Activated effector memory CD4-positive, alpha-beta T cell treated with Interleukin-2 at 50 U/mL for 16 hours (primary cell): ENCODE data around the gene TSSC4.

Source experiments
- DNase-seq: peaks from one replicate; pipeline ENCODE4 v3.0.0-alpha.2; 2020

TSSC4 gene

GRCh38 chr11:2387266-2387987 lies 13.1 kb upstream of the TSSC4 start:
- no peak for DNase-seq

GRCh38 chr11:2388431-2389376 lies 11.8 kb upstream of the TSSC4 start:
- no peak for DNase-seq

GRCh38 chr11:2389377-2390026 lies 11.0 kb upstream of the TSSC4 start:
- DNase-seq: no peak

GRCh38 chr11:2390091-2390724 lies 10.3 kb upstream of the TSSC4 start:
- DNase-seq: no peak

- no peak for DNase-seq
Observed at GRCh38 chr11:2390725-2391151, 9.8 kb upstream of the TSSC4 start.

- DNase-seq: no peak
Observed at GRCh38 chr11:2391181-2391975, 9.2 kb upstream of the TSSC4 start.

GRCh38 chr11:2392241-2392959 lies 8.2 kb upstream of the TSSC4 start:
- DNase-seq: no peak

- DNase-seq: no peak
Observed at GRCh38 chr11:2393111-2393868, 7.3 kb upstream of the TSSC4 start.

GRCh38 chr11:2393941-2394817 lies 6.4 kb upstream of the TSSC4 start:
- DNase-seq: no peak

- no peak for DNase-seq
Observed at GRCh38 chr11:2394818-2395105, 5.8 kb upstream of the TSSC4 start.

- DNase-seq: no peak
Observed at GRCh38 chr11:2395211-2395730, 5.3 kb upstream of the TSSC4 start.

- DNase-seq: no peak
Observed at GRCh38 chr11:2395856-2396255, 4.7 kb upstream of the TSSC4 start.

- DNase-seq: no peak
Observed at GRCh38 chr11:2396471-2396870, 4.1 kb upstream of the TSSC4 start.

- DNase-seq: no peak
Observed at GRCh38 chr11:2397005-2397404, 3.5 kb upstream of the TSSC4 start.

- no peak for DNase-seq
Observed at GRCh38 chr11:2398664-2399355, 1.7 kb upstream of the TSSC4 start.

GRCh38 chr11:2399488-2400068 lies 972 bp upstream of the TSSC4 start:
- no peak for DNase-seq

- no peak for DNase-seq
Observed at GRCh38 chr11:2400762-2401435, 349 bp downstream of the TSSC4 start.

- no peak for DNase-seq
Observed at GRCh38 chr11:2401436-2401984, 960 bp downstream of the TSSC4 start.
